ENCODE measurements around the gene BTBD19.

BTBD19 gene

DNA sequence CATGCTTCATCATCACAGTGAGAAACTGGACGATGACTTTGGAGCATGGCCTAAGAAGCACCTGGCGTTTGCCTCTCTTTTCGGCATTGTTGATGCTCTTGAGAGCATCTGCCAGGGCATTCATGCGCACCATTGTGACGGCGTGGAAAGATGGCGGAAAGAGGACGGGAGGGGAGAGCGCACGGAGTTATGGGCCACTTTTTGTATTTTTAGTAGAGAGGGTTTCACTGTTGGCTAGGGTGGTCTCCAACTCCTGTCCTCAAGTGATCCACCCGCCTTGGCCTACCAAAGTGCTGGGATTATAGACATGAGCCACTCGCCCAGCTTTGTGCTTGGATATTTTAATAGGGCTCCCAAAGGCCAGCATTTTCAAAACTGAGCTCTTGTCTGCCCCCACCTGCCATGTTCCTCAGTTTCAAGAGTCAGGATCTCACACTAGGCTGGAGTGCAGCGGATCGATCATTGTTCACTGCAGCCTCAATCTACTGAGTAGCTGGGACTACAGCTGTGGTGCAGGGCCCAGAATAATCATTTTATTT is 27.7 kb upstream of the BTBD19 start:
- Mint-ChIP-seq H3K27ac (no peak overlapping the region), H3K4me3 (peak overlapping the region in 2 of 3 experiments; percentile 14 to 51), H3K27me3 (ENCODE audit: low read depth) (no peaks in the 10 kb centered on the region), H3K4me1 (peaks cover 34% of the 10 kb centered on the region), H3K9me3 (no peaks in the 10 kb centered on the region), H3K36me3 (ENCODE audit: low read depth) (peaks cover 50% of the 10 kb centered on the region)
- TF ChIP-seq, protein P1, sequence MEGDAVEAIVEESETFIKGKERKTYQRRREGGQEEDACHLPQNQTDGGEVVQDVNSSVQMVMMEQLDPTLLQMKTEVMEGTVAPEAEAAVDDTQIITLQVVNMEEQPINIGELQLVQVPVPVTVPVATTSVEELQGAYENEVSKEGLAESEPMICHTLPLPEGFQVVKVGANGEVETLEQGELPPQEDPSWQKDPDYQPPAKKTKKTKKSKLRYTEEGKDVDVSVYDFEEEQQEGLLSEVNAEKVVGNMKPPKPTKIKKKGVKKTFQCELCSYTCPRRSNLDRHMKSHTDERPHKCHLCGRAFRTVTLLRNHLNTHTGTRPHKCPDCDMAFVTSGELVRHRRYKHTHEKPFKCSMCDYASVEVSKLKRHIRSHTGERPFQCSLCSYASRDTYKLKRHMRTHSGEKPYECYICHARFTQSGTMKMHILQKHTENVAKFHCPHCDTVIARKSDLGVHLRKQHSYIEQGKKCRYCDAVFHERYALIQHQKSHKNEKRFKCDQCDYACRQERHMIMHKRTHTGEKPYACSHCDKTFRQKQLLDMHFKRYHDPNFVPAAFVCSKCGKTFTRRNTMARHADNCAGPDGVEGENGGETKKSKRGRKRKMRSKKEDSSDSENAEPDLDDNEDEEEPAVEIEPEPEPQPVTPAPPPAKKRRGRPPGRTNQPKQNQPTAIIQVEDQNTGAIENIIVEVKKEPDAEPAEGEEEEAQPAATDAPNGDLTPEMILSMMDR (IDR thresholded peaks at IDR 0.05; ENCODE audit: unreplicated experiment in 3 of 3): no peak

- Mint-ChIP-seq H3K4me3 (peak overlapping the region; percentile 66 to 80 (median 77)), H3K36me3 (ENCODE audit: low read depth) (peaks cover 33% of the 10 kb centered on the region), H3K9me3 (no peaks in the 10 kb centered on the region), H3K27me3 (ENCODE audit: low read depth) (peaks cover 3% of the 10 kb centered on the region), H3K4me1 (peaks cover 17% of the 10 kb centered on the region), H3K27ac (peak overlapping the region; percentile 30 to 70 (median 47))
- TF ChIP-seq, protein P1 (IDR thresholded peaks at IDR 0.05; ENCODE audit: unreplicated experiment in 3 of 3): no peak
Observed at GRCh38 chr1:44783697-44784093, 24.6 kb upstream of the BTBD19 start.

DNA sequence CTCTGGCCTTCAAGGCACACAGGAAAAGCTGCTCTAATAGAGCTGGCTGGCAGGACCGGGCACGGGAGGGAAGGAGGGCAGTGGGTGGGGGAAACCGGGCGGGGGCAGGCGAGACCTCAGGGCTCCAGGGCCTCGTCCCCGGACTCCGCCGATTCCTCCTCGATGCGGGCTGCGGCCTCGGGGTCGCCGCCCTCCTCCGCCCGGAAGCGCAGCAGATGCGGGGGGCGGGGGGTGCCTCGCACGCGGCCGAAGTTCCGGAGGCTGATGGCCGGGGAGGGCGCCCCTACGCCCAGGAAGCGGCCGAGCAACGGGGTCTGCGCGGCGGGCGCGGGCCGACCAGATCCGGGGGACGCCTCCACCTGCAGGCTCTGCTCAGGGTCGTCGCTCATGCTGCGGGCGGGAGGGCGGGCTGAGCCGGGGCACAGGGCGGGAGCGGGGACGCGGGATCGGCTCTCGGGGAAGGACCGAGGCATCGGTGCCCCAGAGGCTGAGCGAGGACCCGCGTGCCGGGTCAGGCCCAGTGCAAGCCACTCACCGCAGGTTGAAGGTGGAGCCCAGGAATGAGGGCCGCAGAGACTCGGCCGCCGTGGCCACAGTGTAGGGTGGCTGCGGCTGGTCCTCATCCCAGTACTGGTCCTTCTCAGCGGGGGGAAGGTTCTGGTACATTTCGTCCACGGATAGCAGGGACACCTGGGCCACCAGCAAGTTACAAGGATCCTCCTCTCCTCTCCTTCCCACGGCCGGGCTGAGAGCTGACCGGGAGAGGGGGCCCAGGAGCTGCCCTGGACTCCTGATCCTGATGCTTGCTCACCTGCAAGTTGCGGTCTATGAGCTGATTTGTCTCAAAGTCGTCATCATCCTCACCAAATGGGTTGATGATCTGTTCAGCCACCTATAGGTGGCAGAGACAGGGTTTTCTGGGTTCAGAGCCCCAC is 24.0 kb upstream of the BTBD19 start:
- H3K4me1 Mint-ChIP-seq: peaks cover 15% of the 10 kb centered on the region
- peaks cover 28% of the 10 kb centered on the region for H3K36me3 Mint-ChIP-seq (ENCODE audit: low read depth)

GRCh38 chr1:44785029-44785380 is 23.3 kb upstream of the BTBD19 start:
- H3K4me3 Mint-ChIP-seq: peak overlapping the region; percentile 57 to 68 (median 65)
- TF ChIP-seq, protein P1 (IDR thresholded peaks at IDR 0.05; ENCODE audit: unreplicated experiment in 3 of 3): no peak
- peaks cover 15% of the 10 kb centered on the region for H3K4me1 Mint-ChIP-seq

More for the DNA sequence above, 24.0 kb upstream of the BTBD19 start:
- Mint-ChIP-seq H3K9me3 (no peaks in the 10 kb centered on the region), H3K4me3 (peak overlapping the region; percentile 66 to 80 (median 77)), H3K27ac (peak overlapping the region; percentile 30 to 70 (median 47)), H3K27me3 (ENCODE audit: low read depth) (peaks cover 3% of the 10 kb centered on the region)
- TF ChIP-seq, protein P1 (IDR thresholded peaks at IDR 0.05; ENCODE audit: unreplicated experiment in 3 of 3): no peak

DNA sequence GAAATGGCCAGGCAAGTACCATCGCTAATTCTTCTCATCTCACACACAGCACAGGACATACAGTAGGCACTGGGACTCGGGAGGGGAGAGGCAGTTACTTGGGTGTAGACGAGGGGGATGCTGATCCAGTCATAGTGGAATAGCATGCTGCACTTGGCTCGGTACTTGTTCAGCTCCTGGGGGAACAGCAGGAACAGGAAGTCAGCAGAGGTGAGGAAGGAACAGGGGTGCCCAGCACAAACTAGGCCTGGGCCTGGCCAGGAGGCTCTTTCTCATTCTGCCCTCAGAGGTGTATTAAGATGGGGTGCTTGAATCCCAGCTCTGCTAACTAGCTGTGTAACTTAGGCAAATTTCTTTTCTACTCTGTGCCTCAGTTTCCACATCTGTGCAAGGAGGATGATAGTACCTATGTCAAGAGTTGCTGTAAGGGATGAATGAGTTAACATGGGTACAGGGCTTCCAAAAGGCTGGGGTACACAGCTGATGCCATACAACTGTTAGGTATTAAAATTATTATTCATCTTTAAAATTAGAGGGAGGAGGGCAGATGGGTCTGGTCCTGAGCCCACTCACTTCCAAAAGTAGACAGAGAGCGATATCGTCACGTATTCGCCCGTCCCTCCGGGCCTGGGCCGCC is 22.7 kb upstream of the BTBD19 start:
- Mint-ChIP-seq H3K9me3 (no peaks in the 10 kb centered on the region), H3K4me1 (peaks cover 15% of the 10 kb centered on the region), H3K27ac (peak overlapping the region in 1 of 3 experiments; percentile 39), H3K27me3 (ENCODE audit: low read depth) (peaks cover 3% of the 10 kb centered on the region), H3K4me3 (peak overlapping the region; percentile 57 to 68 (median 65)), H3K36me3 (ENCODE audit: low read depth) (peaks cover 20% of the 10 kb centered on the region)
- TF ChIP-seq, protein P1 (IDR thresholded peaks at IDR 0.05; ENCODE audit: unreplicated experiment in 3 of 3): no peak

More at GRCh38 chr1:44785029-44785380, 23.3 kb upstream of the BTBD19 start:
- Mint-ChIP-seq H3K9me3 (no peaks in the 10 kb centered on the region), H3K36me3 (ENCODE audit: low read depth) (peaks cover 26% of the 10 kb centered on the region), H3K27me3 (ENCODE audit: low read depth) (peaks cover 3% of the 10 kb centered on the region), H3K27ac (no peak overlapping the region)
